Right ventricle myocardium inferior (tissue), 1 donor: ENCODE data around the gene MYL12B. TPM values are rescaled to one million over a fixed set of nuclear protein-coding genes. Genes with fewer than 3 reads are reported as not detected.
"Not testable (repeated sequence)": the region's sequence is repeated elsewhere in the genome, so short reads cannot be mapped to it uniquely, and the experiment has no call there.

ENCODE experiments used
- ATAC-seq: fragments of 200-7000 bp; cut with Tn5 transposase; one replicate; pipeline ENCODE4 v1.9.1; 2020; ENCODE audit warnings: mild to moderate bottlenecking, moderate library complexity
- DNase-seq: peaks from one replicate; pipeline ENCODE4 v3.0.0; 2021; ENCODE audit errors: missing footprints
- intact Hi-C: fragments of 100-400 bp; cut with DNase I; formaldehyde crosslinking; loops from one replicate; pipeline ENCODE4 v1.11.0; 2022
- total RNA-seq: library from RNA; stranded (reverse); fragmentation: NEBNext Ultra II Directional; extraction: Animal tissue kit (Norgen Biotek cat#: 25700); gene quantifications from one replicate; pipeline ENCODE4 v1.2.1, GENCODE V29; 2021
- donor health status: DM: no; HTN: yes; CAD: no; lungs with severe emphysema.

Gene MYL12B
- total RNA-seq, 1 donor from 2014 or later: 180 TPM

DNA sequence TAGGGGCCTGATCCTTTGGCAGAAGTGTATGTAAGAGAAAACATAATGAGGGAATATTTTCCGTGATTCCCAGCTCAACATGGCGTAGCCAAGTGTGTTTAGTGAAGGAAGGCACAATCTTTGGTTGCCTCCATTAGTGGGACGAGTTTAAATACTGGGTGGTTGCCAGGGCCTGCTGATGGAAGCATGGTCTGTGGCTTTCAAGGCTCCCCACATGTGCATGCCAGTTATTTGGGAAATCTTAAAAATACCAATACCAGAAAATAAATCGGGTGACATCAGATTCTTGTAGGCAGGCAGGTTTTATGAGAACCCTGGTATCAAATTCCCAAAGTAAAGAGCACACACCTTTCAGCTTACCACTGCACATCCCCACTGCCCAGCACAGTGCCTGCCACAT is 7.2 kb upstream of the MYL12B start:
- intact Hi-C loops: no loop called here
- no peak for ATAC-seq
- DNase-seq: peak; percentile 39

- ATAC-seq (no peak), DNase-seq (no peak)
- intact Hi-C loops: no loop called here
Measured at GRCh38 chr18:3255611-3256165, 6.2 kb upstream of the MYL12B start.

GRCh38 chr18:3256693-3257626 is 5.0 kb upstream of the MYL12B start:
- DNase-seq (no peak), ATAC-seq (no peak)
- intact Hi-C loops: no loop called here

GRCh38 chr18:3257627-3258120 is 4.3 kb upstream of the MYL12B start:
- intact Hi-C loops: no loop called here
- ATAC-seq (no peak), DNase-seq (no peak)

DNA sequence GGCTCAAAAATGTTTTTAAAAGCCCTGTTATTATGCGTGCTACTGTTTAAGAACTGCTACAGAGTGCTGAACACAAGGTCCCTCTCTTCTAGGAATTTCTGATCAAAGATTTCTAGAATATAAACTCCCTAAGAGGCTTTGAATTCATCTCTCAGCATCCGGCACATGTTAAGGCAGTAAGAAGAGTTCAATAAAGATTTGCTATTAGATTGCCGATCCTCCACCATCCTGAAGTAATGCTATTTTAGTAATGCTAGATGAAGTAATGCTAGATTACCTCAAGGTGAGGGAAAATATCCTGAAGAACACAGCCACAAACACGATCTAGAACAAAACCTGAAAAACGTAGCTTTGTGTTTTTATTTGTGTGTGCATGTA is 949 bp upstream of the MYL12B start:
- no peak for DNase-seq
- intact Hi-C loops: no loop called here
- ATAC-seq: no peak

GRCh38 chr18:3262234-3263131 is 550 bp downstream of the MYL12B start:
- intact Hi-C loops: no loop called here
- ATAC-seq (peak; percentile 14), DNase-seq (no peak)

- no peak for DNase-seq
- intact Hi-C loops: no loop called here
- no peak for ATAC-seq
Measured at GRCh38 chr18:3263132-3263700, 1.3 kb downstream of the MYL12B start.

DNA sequence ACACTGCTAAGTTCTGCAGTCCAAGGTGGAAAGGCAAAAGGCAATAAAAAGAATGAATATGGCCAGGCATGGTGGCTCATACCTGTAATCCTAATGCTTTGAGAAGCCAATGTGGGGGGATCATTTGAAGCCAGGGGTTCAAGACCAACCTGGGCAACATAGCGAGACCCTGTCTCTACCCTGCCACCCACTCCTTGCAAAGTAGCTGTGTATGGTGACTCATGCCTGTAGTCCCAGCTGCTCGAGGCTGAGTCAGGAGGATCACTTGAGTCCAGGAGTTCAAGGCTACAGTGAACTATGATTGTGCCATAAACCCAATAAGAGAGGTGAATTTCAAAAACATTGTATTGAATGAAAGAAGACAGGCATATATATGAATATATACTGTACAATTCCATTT is 2.4 kb downstream of the MYL12B start:
- ATAC-seq (no peak), DNase-seq (no peak)
- intact Hi-C loops: no loop called here

- DNase-seq (no peak), ATAC-seq (no peak)
- intact Hi-C loops: no loop called here
Measured at GRCh38 chr18:3265564-3266033, 3.7 kb downstream of the MYL12B start.

DNA sequence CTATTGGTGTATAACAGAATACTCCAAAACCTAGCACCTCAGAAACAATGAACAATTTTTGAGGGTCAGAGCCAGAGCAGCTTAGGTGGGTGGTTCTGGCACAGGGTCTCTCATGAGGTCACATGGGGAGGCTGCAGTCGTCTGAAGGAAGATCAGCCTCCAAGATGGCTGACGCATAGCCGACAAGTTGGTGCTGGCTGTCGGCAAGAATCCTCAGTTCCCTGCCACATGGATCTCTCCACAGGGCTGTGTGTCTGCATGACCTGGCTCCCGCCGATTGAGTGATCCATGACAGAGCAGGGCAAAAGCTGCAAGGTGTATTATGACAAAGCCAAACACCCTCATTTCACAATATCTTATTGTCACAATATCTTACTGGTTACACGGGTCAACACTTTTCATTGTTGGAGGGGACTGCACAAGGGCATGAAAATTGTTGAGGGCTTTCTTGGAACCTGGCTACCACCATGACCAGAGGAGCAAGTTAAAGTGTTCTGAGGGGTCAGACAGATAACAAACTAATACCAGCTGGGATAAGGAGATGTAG is 4.2 kb downstream of the MYL12B start:
- intact Hi-C loops: no loop called here
- ATAC-seq (no peak), DNase-seq (no peak)

DNA sequence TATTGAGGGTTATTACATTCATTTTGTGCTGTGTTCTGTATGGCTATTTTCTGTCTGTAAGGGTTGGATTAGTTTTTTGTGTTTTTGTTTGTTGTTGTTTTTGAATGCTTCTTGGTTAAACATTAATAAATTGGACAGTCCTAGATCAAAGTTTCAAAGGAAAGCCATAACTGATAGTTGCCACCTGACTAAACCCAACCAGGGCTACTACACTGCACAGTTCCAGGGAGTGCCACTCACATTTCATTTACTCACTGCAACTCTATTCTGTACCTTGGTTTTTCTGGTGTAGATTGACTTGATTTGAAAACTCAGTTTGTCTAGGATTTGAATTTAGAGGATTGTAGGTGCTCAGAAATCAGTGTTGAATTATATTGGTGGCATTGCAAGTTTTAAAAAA is 6.4 kb downstream of the MYL12B start:
- DNase-seq: no peak
- no peak for ATAC-seq
- intact Hi-C loops: no loop called here

DNA sequence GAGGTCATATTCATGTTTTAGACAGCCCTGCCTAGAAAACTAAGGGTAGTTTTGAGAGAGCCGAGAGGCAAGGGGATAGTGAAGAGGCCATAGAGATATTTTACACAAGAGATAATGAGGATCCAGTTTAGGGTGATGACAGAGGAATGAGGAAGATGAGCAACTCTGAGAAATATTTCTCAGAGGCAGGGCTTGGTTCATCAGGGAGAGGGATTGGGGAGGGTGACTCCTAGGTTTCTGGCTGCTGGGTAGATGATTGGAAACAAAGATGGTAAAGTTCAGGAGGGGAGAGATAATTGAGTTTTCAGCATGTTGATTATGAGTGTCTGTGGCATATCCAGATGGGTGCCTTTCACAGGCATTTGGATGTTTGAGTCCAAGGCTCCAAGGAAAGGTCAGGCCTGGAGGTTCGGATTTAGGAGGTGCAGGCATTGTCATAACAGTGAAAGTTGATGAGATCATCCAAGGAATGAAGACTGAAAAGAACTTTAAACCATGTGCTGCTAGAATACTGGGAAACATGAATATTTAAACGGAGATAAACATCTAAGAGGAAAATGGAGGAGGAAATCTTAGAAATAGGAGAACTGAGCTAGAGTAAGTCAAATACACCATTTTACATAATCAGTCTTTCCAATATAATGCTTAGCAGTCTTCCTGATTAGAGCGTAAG is 7.4 kb downstream of the MYL12B start:
- DNase-seq (no peak), ATAC-seq (no peak)
- intact Hi-C loops: no loop called here

GRCh38 chr18:3269914-3270299 is 8.0 kb downstream of the MYL12B start:
- ATAC-seq: no peak
- intact Hi-C loops: no loop called here
- no peak for DNase-seq

DNA sequence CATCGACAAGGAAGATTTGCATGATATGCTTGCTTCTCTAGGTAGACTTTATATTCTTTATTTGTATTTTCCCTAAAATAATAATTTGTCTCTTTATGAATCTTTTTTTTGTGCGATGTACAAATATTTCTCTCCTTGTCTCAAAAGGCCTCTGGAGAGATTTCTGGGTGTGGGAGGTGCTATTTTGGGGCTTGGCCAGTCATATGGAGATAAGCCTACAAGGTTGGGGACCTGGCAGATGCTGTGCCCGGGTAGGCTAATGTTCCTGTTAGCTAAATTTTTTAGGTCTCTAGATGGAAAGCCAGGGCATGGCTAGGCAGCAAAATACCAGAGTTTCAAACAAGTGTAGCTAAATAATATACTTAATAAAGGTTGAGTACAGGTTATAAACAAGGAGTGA is 11.1 kb downstream of the MYL12B start:
- intact Hi-C loops: no loop called here
- DNase-seq: no peak
- ATAC-seq: no peak

DNA sequence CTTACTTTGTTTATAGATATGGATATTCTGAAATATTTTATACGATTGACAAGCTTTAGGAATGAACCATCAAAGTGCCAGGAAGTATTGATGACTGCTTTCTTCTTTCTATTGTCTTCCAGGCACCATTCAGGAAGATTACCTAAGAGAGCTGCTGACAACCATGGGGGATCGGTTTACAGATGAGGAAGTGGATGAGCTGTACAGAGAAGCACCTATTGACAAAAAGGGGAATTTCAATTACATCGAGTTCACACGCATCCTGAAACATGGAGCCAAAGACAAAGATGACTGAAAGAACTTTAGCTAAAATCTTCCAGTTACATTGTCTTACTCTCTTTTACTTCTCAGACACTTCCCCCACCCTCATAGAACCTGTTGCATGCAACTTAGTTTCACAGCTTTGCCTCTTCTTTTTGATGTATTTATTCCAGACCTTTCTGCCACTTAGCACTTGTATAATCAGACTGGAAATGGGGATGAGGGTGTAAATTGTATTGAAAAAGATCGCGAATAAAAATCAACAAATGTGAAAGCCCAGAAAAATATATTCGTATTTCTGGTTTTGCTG is 15.8 kb downstream of the MYL12B start:
- DNase-seq, ATAC-seq, intact Hi-C loops: not testable (repeated sequence)

DNA sequence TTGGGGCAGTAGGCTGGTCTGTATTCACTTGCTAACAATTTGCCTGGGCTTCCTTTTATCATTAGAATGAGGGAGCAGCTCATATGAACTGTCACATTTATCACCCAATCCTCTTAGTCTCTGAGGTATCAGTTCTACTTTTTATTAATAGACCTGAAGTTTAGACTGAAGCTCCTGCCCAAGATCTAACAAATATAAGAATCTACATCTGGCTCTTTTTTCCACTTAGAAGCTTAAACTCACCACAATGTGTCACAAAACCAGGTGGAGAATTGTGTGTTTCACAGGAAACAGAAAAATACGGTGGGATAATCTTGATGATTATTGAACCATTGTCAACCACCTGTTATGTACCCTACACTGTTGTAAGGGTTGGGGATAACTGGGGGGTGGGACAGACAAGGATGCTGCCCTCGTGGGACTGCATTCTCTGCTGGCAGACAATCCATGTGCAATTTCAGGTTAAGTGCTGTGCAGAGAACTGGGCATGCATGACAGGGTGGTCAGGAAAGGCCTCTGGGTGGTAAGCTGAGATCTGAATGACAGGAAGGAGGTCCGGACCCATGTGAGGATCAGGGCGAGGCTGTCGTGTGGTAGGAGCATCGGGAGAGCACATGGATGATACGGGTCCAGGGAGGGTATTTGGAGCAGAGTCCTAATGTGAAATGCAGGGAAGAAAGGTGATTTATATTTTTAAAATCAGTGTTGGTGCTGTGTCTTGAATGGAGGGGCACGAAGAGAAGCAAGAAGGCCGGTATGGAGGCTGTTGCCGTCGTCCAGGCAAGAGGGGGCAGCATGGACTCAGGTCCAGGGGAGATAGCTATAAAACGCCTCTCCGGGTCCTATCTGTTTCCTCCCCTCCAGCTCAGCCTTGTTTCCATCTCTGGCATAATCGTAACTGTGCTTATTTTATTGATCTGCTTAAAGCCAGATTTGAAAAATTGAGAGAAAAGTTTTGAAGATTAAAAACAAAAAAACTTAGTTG is 17.6 kb downstream of the MYL12B start:
- no peak for DNase-seq
- intact Hi-C loops: loop anchor here (2.0 to 5.0 kb wide), 4 partner anchors 43 to 718 kb away; partner anchors contain the start of gene TGIF1
- no peak for ATAC-seq
